ENCODE results near the gene NLRP9. TPM values are rescaled to one million over a fixed set of nuclear protein-coding genes. Genes with fewer than 3 reads are reported as not detected.
A peak's percentile ranks its signal among the peaks of the same experiment; 100 is the strongest.

The NLRP9 gene
- total RNA-seq, 1 experiment from 2014 or later = not detected

- Histone ChIP-seq H3K4me3 (ENCODE audit: low read depth, low read length) (no peak overlapping the region), H3K36me3 (ENCODE audit: control insufficient read depth, insufficient read depth, low read length) (peaks cover 10% of the 10 kb centered on the region), H3K4me1 (peaks cover 27% of the 10 kb centered on the region), H3K27me3 (replicated peaks; ENCODE audit: control insufficient read depth, insufficient read depth, low read length) (no peaks in the 10 kb centered on the region), H3K9me3 (no peaks in the 10 kb centered on the region)
- DNase-seq = peak in 1 of 2 experiments; percentile 21
- intact Hi-C loops (cut with micrococcal nuclease; ENCODE audit: unreplicated experiment) = no loop called here
- ChIA-PET POLR2A (no interaction called here), CTCF (no interaction called here)
- H3K9me3 Mint-ChIP-seq (ENCODE audit: unreplicated experiment) = no peaks in the 10 kb centered on the region
- TF ChIP-seq, protein P1, sequence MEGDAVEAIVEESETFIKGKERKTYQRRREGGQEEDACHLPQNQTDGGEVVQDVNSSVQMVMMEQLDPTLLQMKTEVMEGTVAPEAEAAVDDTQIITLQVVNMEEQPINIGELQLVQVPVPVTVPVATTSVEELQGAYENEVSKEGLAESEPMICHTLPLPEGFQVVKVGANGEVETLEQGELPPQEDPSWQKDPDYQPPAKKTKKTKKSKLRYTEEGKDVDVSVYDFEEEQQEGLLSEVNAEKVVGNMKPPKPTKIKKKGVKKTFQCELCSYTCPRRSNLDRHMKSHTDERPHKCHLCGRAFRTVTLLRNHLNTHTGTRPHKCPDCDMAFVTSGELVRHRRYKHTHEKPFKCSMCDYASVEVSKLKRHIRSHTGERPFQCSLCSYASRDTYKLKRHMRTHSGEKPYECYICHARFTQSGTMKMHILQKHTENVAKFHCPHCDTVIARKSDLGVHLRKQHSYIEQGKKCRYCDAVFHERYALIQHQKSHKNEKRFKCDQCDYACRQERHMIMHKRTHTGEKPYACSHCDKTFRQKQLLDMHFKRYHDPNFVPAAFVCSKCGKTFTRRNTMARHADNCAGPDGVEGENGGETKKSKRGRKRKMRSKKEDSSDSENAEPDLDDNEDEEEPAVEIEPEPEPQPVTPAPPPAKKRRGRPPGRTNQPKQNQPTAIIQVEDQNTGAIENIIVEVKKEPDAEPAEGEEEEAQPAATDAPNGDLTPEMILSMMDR (IDR thresholded peaks at IDR 0.05; ENCODE audit: insufficient read depth in 1 of 2, low read depth in 1 of 2, low read length in 1 of 2, severe bottlenecking in 1 of 2, unreplicated experiment in 1 of 2) = no peak
- H3K4me3 Mint-ChIP-seq (ENCODE audit: unreplicated experiment) = no peak overlapping the region
- no peak overlapping the region for H3K27ac Mint-ChIP-seq (ENCODE audit: unreplicated experiment)
- no TSS peak for BruUV-seq (replicated peaks)
- H3K4me1 Mint-ChIP-seq (ENCODE audit: low read depth, unreplicated experiment) = peaks cover 23% of the 10 kb centered on the region
- H3K36me3 Mint-ChIP-seq (ENCODE audit: insufficient read depth, unreplicated experiment) = peaks cover 74% of the 10 kb centered on the region
- no peaks in the 10 kb centered on the region for H3K27me3 Mint-ChIP-seq (ENCODE audit: insufficient read depth, unreplicated experiment)
Observed at GRCh38 chr19:55699221-55699620, 39.0 kb downstream of the NLRP9 start.

DNA sequence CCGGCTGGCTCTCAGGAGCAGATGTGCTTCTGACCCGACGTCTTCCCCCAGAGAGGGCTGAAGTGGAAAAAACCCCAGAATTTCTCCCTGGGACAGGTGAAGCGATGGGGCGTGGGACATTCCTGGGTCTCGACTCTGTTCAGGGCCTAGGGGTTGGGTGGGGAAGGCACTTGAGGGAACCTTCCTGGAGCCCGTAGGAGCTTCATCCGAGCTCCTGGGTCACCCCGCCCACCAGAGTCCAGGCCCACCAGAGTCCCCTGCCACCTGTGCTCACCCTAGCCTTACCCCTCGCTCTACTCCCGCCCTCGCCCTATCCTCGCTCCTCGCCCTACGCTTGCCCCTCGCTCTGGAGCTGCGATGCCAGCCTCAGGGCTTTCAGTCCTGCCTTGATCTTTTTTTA lies 39.9 kb downstream of the NLRP9 start:
- Histone ChIP-seq H3K9me3 (no peaks in the 10 kb centered on the region), H3K4me1 (peaks cover 20% of the 10 kb centered on the region), H3K36me3 (ENCODE audit: control insufficient read depth, insufficient read depth, low read length) (peaks cover 10% of the 10 kb centered on the region), H3K27me3 (replicated peaks; ENCODE audit: control insufficient read depth, insufficient read depth, low read length) (no peaks in the 10 kb centered on the region), H3K4me3 (ENCODE audit: low read depth, low read length) (no peak overlapping the region)
- TF ChIP-seq, protein P1 (IDR thresholded peaks at IDR 0.05; ENCODE audit: insufficient read depth in 1 of 2, low read depth in 1 of 2, low read length in 1 of 2, severe bottlenecking in 1 of 2, unreplicated experiment in 1 of 2) = no peak
- intact Hi-C loops (cut with micrococcal nuclease; ENCODE audit: unreplicated experiment) = no loop called here
- BruUV-seq (replicated peaks) = no TSS peak
- Mint-ChIP-seq H3K27ac (ENCODE audit: unreplicated experiment) (peak overlapping the region; percentile 7), H3K4me3 (ENCODE audit: unreplicated experiment) (no peak overlapping the region), H3K27me3 (ENCODE audit: insufficient read depth, unreplicated experiment) (no peaks in the 10 kb centered on the region), H3K4me1 (ENCODE audit: low read depth, unreplicated experiment) (peaks cover 18% of the 10 kb centered on the region), H3K36me3 (ENCODE audit: insufficient read depth, unreplicated experiment) (peaks cover 74% of the 10 kb centered on the region), H3K9me3 (ENCODE audit: unreplicated experiment) (no peaks in the 10 kb centered on the region)
- DNase-seq = no peak
- ChIA-PET POLR2A (no interaction called here), CTCF (interaction anchor here (0.6 kb wide), 1 partner anchor 123 kb away, joined by 4 read pairs; no protein-coding TSS in a partner anchor)

DNA sequence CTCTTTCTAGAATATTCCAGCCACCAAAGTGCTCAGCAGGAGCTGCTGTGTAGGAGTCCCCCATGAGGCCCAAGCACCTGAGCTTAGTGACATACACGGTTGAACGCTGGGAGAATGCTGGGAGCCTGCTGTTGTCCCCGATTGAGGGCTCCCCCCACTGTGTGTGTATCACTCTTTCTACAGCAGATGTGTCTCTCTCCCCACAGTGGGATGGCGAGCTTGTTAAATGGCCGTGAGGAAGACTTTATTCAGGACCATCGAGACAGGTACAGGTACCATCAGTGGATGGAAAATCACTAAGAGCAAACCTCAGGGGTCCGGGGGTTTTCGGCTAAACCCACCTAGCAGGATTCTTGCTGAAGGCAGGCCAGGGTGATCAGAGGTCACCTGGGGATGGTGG lies 40.5 kb downstream of the NLRP9 start:
- Histone ChIP-seq H3K27me3 (replicated peaks; ENCODE audit: control insufficient read depth, insufficient read depth, low read length) (no peaks in the 10 kb centered on the region), H3K4me1 (peaks cover 14% of the 10 kb centered on the region), H3K4me3 (ENCODE audit: low read depth, low read length) (no peak overlapping the region), H3K9me3 (no peaks in the 10 kb centered on the region), H3K36me3 (ENCODE audit: control insufficient read depth, insufficient read depth, low read length) (peaks cover 10% of the 10 kb centered on the region)
- H3K27ac Mint-ChIP-seq (ENCODE audit: unreplicated experiment) = no peak overlapping the region
- H3K9me3 Mint-ChIP-seq (ENCODE audit: unreplicated experiment) = no peaks in the 10 kb centered on the region
- peaks cover 15% of the 10 kb centered on the region for H3K4me1 Mint-ChIP-seq (ENCODE audit: low read depth, unreplicated experiment)
- ChIA-PET CTCF (no interaction called here), POLR2A (no interaction called here)
- DNase-seq = peak in 1 of 2 experiments; percentile 30
- no peaks in the 10 kb centered on the region for H3K27me3 Mint-ChIP-seq (ENCODE audit: insufficient read depth, unreplicated experiment)
- H3K36me3 Mint-ChIP-seq (ENCODE audit: insufficient read depth, unreplicated experiment) = peaks cover 75% of the 10 kb centered on the region
- intact Hi-C loops (cut with micrococcal nuclease; ENCODE audit: unreplicated experiment) = no loop called here
- H3K4me3 Mint-ChIP-seq (ENCODE audit: unreplicated experiment) = no peak overlapping the region
- no TSS peak for BruUV-seq (replicated peaks)
- TF ChIP-seq, protein P1 (IDR thresholded peaks at IDR 0.05; ENCODE audit: insufficient read depth in 1 of 2, low read depth in 1 of 2, low read length in 1 of 2, severe bottlenecking in 1 of 2, unreplicated experiment in 1 of 2) = no peak
